Omental fat pad (tissue), 4 donors: ENCODE data around the gene MEF2B. TPM values are rescaled to one million over a fixed set of nuclear protein-coding genes. Genes with fewer than 3 reads are reported as not detected.

Experiments
- ATAC-seq: fragments of 150-250 bp; one replicate; pipeline ENCODE4 v1.9.1; 2016; ENCODE audit warnings: mild to moderate bottlenecking, moderate library complexity; ENCODE audit not compliant: low FRiP score
- DNase-seq: peaks from one replicate; pipeline ENCODE4 v3.0.0-alpha.2; 2019; ENCODE audit warnings: low spot score
- total RNA-seq, 4 donors: library from RNA; depleted of rRNA; stranded (reverse); fragments of >200 nt; gene quantifications; one replicate each; pipeline ENCODE4 v1.1.0, GENCODE V29; 2016
- TF ChIP-seq, protein P1 (sequence below), 3 donors: fragments of 450-650 bp; IDR thresholded peaks; one replicate each; pipeline ENCODE4 v1.5.1; 2016 to 2017; ENCODE audit warnings: antibody characterized with exemption in 3 of 3, mild to moderate bottlenecking in 3 of 3, moderate library complexity in 2 of 3

MEF2B gene
- total RNA-seq, 4 donors from 2014 or later = 0.28 TPM; not detected in 3

DNA sequence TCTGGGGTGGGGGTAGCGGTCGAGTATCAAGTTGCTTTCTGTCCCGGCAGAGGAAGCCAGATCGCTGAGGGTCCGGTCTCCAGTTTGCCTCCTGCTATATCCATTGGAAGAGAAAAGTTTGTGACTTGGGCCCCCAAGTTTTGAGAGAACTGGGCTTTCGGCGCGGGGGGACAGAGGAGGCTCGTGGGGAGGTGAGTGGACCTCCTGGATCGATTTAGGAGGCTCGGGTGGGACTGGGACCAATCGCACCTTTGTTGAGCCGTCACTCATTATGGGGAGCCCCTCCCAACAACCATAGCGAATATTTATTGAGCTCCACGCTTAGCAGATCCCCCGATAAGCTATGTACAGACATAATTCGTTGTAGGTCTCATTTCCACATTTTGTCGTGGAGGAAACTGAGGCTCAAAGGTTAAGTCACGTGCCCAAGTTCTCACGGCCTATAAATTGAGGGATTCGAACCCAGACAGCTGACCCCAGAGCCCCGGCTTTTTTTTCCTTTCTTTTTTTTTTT, 22.9 kb upstream of the MEF2B start:
- no peak for DNase-seq
- ATAC-seq = no peak
- TF ChIP-seq, protein P1, sequence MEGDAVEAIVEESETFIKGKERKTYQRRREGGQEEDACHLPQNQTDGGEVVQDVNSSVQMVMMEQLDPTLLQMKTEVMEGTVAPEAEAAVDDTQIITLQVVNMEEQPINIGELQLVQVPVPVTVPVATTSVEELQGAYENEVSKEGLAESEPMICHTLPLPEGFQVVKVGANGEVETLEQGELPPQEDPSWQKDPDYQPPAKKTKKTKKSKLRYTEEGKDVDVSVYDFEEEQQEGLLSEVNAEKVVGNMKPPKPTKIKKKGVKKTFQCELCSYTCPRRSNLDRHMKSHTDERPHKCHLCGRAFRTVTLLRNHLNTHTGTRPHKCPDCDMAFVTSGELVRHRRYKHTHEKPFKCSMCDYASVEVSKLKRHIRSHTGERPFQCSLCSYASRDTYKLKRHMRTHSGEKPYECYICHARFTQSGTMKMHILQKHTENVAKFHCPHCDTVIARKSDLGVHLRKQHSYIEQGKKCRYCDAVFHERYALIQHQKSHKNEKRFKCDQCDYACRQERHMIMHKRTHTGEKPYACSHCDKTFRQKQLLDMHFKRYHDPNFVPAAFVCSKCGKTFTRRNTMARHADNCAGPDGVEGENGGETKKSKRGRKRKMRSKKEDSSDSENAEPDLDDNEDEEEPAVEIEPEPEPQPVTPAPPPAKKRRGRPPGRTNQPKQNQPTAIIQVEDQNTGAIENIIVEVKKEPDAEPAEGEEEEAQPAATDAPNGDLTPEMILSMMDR (IDR thresholded peaks at IDR 0.05) = no peak

DNA sequence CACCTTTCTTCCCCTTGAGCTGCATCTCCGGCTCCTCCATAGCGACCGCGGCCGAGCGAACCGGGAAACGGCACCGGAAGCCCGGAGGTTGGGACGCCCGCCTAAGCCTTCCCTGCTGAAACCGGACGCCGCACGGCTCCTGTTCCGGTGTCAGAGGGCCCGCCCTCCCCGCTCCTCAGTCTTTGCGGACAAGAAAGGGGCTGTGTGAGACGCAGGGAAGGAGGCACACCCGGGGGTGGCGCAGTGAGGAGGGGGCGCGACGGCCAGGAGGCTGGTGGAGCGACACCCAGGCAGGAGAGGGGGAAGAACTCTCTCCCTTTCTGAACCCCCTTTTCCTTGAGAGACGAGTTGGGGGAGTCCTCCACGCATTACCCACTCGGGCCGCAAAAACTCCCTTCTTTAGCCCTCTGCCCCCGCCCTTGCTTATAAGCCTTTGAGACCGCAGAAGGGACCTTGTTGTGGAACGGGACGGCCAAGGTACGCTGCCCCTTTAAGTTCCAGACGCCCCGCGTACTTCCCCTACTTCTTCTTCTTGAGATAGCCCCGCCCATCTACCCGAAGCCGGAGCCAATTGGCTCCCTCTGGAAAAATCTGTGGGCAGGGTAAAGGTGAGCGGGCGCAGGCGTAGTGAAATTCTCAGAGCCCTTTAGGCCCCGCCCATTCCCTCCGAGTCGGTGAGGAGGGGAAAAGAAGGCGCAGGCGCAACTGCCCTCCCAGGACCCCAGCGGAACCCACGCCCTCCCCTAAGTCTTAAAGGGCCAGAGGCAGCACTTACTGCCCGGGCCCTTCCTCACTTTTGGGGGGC, 22.2 kb upstream of the MEF2B start, which contains the start of the genes BORCS8 and RFXANK:
BORCS8 (minus strand) TSS at position 75 of the 805 bp plus-strand sequence; CDS start at position 40, 35 bp downstream.
RFXANK (plus strand) TSS at position 181 of the 805 bp plus-strand sequence. CDS start 1,689 bp downstream, outside the sequence.
- DNase-seq (peak; percentile 96), ATAC-seq (peak; percentile 98)
- TF ChIP-seq, protein P1 (IDR thresholded peaks at IDR 0.05) = no peak

DNA sequence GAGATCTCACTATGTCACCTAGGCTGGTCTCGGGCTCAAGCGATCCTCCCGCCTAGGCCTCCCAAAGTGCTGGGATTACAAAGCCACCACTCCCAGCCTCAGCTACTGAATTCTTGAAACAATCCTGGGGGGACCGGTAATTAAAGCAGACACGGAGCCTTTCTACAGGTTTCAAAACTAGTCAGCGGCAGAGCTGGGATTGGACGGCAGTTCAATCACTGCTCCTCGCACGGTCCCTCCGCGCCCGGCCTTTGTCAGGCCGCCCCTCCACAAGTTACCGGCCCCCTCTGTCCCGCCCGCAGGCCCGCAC, 21.7 kb upstream of the MEF2B start:
- DNase-seq (no peak), ATAC-seq (no peak)
- TF ChIP-seq, protein P1 (IDR thresholded peaks at IDR 0.05) = no peak

GRCh38 chr19:19186742-19187141, 16.7 kb upstream of the MEF2B start:
- ATAC-seq (no peak), DNase-seq (no peak)
- TF ChIP-seq, protein P1 (IDR thresholded peaks at IDR 0.05) = no peak

DNA sequence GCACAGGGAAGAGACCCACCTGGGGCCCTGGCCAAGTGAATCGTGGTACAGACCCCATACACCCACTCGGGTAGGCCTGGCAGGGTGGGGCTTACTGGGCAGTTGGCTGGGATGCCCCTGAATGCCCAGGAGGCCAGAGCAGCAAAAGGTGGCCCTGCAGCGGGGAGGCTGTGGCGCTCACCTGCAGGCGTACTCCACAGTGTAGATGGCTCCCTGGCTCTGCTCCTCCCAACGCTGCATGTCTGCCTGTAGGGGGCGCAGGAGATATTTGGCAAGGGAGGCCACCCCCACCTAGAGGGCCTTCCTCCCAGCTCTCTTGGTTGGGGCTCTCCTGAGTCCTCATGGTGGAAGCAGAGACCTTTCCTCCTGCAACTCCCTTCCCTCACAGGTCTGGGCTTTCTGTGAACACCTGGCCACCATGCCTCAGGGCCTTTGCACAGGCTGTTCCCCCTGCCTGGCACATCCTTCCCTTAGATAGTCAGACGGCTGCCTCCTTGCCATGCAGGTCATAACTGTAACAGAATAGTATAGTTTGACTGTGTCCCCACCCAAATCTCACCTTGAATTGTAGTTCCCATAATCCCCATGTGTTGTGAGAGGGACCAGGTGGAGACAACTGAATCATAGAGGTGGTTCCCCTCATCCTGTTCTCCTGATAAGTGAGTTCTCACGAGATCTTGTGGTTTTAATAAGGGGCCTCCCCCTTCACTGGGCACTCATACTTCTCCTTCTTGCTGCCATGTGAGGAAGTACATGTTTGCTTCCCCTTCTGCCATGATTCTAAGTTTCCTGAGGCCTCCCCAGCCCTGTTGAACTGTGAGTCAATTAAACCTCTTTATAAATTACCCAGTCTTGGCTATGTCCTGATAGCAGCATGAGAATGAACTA, 16.0 kb upstream of the MEF2B start:
- ATAC-seq (no peak), DNase-seq (no peak)
- TF ChIP-seq, protein P1 (IDR thresholded peaks at IDR 0.05) = no peak

DNA sequence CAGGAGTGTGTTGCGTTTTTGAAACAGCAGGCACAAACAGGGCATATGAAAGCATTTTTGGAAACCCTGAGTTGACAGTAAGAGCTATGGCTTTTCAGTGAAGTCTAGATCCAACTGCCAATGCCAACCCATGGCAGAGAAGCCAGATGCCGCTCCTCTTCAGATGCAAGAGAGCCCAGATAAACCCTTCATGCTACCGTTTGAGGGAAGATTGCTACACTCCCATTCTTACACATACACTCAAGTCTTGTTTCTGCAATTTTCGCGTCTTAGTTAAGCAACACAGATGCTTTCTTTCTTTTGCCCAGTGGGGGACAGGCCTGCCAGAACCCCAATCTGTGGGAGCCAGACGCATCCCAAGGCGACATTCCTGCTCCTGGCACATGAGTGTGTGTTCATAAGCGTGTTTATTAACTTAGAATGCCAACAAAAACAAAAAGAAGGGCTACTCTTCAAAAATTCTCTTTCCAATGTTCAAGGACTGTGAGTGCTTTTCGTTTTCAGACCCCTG, 11.5 kb upstream of the MEF2B start:
- TF ChIP-seq, protein P1 (IDR thresholded peaks at IDR 0.05) = no peak
- no peak for ATAC-seq
- no peak for DNase-seq
